Ishikawa (cell line): ENCODE data around the gene ANKRD44.

Experiments used
- EP300 ChIP-seq: IDR thresholded peaks from 2 replicates; pipeline ENCODE4 v1.6.1; 2012; ENCODE audit warnings: borderline replicate concordance
- MAX ChIP-seq: IDR thresholded peaks from 2 replicates; pipeline ENCODE4 v1.6.1; 2012
- REST ChIP-seq: IDR thresholded peaks from 2 replicates; pipeline ENCODE4 v1.6.1; 2012; ENCODE audit warnings: low read depth, mild to moderate bottlenecking
- TAF1 ChIP-seq: IDR thresholded peaks from 2 replicates; pipeline ENCODE4 v1.6.1; 2012; ENCODE audit warnings: low read depth, mild to moderate bottlenecking
- TEAD4 ChIP-seq: IDR thresholded peaks from 2 replicates; pipeline ENCODE4 v1.6.1; 2012
- YY1 ChIP-seq: IDR thresholded peaks from 2 replicates; pipeline ENCODE4 v1.6.1; 2012; ENCODE audit warnings: low read depth

GRCh38 chr2:197198890-197199289 lies 111.7 kb downstream of the ANKRD44 start:
- TF ChIP-seq TEAD4: no peak
- TF ChIP-seq MAX: no peak
- no peak for TF ChIP-seq EP300
- no peak for TF ChIP-seq REST
- TF ChIP-seq YY1: no peak
- no peak for TF ChIP-seq TAF1
